Mesenchymal stem cell (in vitro differentiated cells and primary cell): ENCODE data around the gene VEGFA.

Experiments used
- DNase-seq: peaks from one replicate; pipeline ENCODE4 v3.0.0-alpha.2; 2013
- H2AFZ ChIP-seq: one replicate; pipeline ENCODE4 v1.6.1; 2013; ENCODE audit warnings: low read depth, mild to moderate bottlenecking, control low read depth, inconsistent platforms, low read length, moderate library complexity
- H2AK5ac ChIP-seq: 2 replicates; pipeline ENCODE4 v1.6.1; 2013; ENCODE audit warnings: low read length, moderate library complexity, mild to moderate bottlenecking, inconsistent platforms; ENCODE audit not compliant: severe bottlenecking
- H2BK120ac ChIP-seq: one replicate; pipeline ENCODE4 v1.6.1; 2013; ENCODE audit warnings: low read depth, mild to moderate bottlenecking, inconsistent platforms, low read length, moderate library complexity
- H2BK12ac ChIP-seq, 2 experiments: one replicate each; pipeline ENCODE4 v1.6.1; 2013; ENCODE audit warnings: inconsistent platforms in 2 of 2, low read length in 2 of 2, mild to moderate bottlenecking in 2 of 2, moderate library complexity in 2 of 2, control low read depth in 1 of 2
- H2BK15ac ChIP-seq: one replicate; pipeline ENCODE4 v1.6.1; 2013; ENCODE audit warnings: mild to moderate bottlenecking, low read depth, inconsistent platforms; ENCODE audit not compliant: poor library complexity, severe bottlenecking
- H2BK5ac ChIP-seq: 2 replicates; pipeline ENCODE4 v1.6.1; 2013; ENCODE audit warnings: low read depth, mild to moderate bottlenecking, low read length, control low read depth, inconsistent platforms; ENCODE audit not compliant: poor library complexity, severe bottlenecking
- H3K14ac ChIP-seq, 2 experiments: one replicate each; pipeline ENCODE4 v1.6.1; 2013; ENCODE audit warnings: inconsistent platforms in 2 of 2, low read length in 2 of 2, control low read depth in 1 of 2, mild to moderate bottlenecking in 1 of 2, moderate library complexity in 1 of 2
- H3K18ac ChIP-seq, 2 experiments: one replicate each; pipeline ENCODE4 v1.6.1; 2013; ENCODE audit warnings: inconsistent platforms in 2 of 2, low read length in 2 of 2, control low read depth in 1 of 2, low read depth in 1 of 2, mild to moderate bottlenecking in 1 of 2
- H3K23ac ChIP-seq, 2 experiments: one replicate each; pipeline ENCODE4 v1.6.1; 2013; ENCODE audit warnings: inconsistent platforms in 2 of 2, low read length in 2 of 2, mild to moderate bottlenecking in 2 of 2, moderate library complexity in 2 of 2, control low read depth in 1 of 2
- H3K27ac ChIP-seq: 2 replicates; pipeline ENCODE4 v1.5.1; 2013; ENCODE audit warnings: mild to moderate bottlenecking, moderate library complexity, low read length, control low read depth, inconsistent platforms; ENCODE audit not compliant: poor library complexity, severe bottlenecking
- H3K27me3 ChIP-seq, 2 experiments: 2 replicates each; pipeline versions ENCODE4 v1.6.1 to v1.7.0; 2013; ENCODE audit warnings: low read length in 2 of 2, mild to moderate bottlenecking in 2 of 2, moderate library complexity in 2 of 2, control low read depth in 1 of 2, inconsistent platforms in 1 of 2; ENCODE audit not compliant: control insufficient read depth in 1 of 2, insufficient read depth in 1 of 2
- H3K36me3 ChIP-seq, 2 experiments: 2 replicates each; pipeline versions ENCODE4 v1.6.1 to v1.7.0; 2013; ENCODE audit warnings: low read length in 2 of 2, control low read depth in 1 of 2, inconsistent platforms in 1 of 2, low read depth in 1 of 2, mild to moderate bottlenecking in 1 of 2; ENCODE audit not compliant: insufficient read depth in 2 of 2, control insufficient read depth in 1 of 2
- H3K4ac ChIP-seq, 2 experiments: one replicate each; pipeline ENCODE4 v1.6.1; 2013; ENCODE audit warnings: inconsistent platforms in 2 of 2, low read length in 2 of 2, mild to moderate bottlenecking in 2 of 2, moderate library complexity in 2 of 2, control low read depth in 1 of 2, low read depth in 1 of 2
- H3K4me1 ChIP-seq: 2 replicates; pipeline ENCODE4 v1.6.1; 2013; ENCODE audit warnings: low read depth, low read length, control low read depth; ENCODE audit not compliant: control insufficient read depth, insufficient read depth
- H3K4me2 ChIP-seq: 2 replicates; pipeline ENCODE4 v1.6.1; 2013; ENCODE audit warnings: low read length, mild to moderate bottlenecking, inconsistent platforms; ENCODE audit not compliant: poor library complexity, severe bottlenecking
- H3K4me3 ChIP-seq, 2 experiments: 2 replicates each; pipeline versions ENCODE4 v1.5.1 to v1.7.0; 2013; ENCODE audit warnings: low read length in 2 of 2, mild to moderate bottlenecking in 2 of 2, control low read depth in 1 of 2, low read depth in 1 of 2; ENCODE audit not compliant: insufficient read depth in 1 of 2
- H3K79me1 ChIP-seq: replicated peaks from 2 replicates; pipeline ENCODE4 v1.6.1; 2013; ENCODE audit warnings: mild to moderate bottlenecking, control low read depth, low read length, inconsistent platforms; ENCODE audit not compliant: poor library complexity, severe bottlenecking
- H3K9ac ChIP-seq: 2 replicates; pipeline ENCODE4 v1.7.0; 2013; ENCODE audit warnings: mild to moderate bottlenecking, low read length, moderate library complexity
- H3K9me3 ChIP-seq: 2 replicates; pipeline ENCODE4 v1.7.0; 2013; ENCODE audit warnings: mild to moderate bottlenecking, low read length; ENCODE audit not compliant: control insufficient read depth
- H4K8ac ChIP-seq: one replicate; pipeline ENCODE4 v1.6.1; 2013; ENCODE audit warnings: inconsistent platforms, mild to moderate bottlenecking, low read length, moderate library complexity
- H4K91ac ChIP-seq: one replicate; pipeline ENCODE4 v1.6.1; 2013; ENCODE audit warnings: mild to moderate bottlenecking, low read length, inconsistent platforms
- WGBS: methylation state at CpG from one replicate; pipeline ENCODE4 v1.1.7; 2013; ENCODE audit warnings: mixed read lengths; 5-methylcytosine and 5-hydroxymethylcytosine counted together

The VEGFA gene

DNA sequence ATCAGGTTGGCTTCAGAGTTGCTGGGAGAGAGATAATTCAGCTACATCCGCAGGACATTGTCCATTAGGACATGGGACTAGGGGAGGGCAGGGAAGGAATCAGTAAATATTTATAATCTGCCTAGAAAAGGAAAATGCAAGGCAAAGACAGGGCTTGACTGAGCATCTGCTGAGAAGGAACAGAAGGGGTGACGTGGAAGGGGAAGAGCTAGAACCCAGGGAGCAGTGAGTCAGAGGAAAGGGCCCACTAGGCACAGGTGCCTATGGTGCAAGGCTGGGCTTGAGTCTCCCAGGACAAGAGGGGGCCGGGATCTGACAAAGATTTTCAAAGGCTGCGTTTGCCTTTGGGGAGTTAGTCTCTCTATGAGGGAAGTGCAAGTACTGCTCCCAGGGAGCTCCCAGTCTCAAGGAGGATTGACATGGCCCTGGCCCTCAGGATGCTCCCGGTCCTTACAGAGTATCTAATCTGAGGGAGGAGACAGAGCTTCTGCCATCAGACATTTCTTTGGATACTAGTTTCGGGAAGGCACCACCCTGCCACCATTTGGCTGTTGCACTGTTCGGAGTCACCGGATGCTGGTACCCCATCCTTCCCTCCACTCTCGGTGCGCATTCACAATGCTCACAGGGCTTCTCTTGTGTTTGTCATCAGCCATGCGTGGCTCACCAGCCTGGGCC is 21.9 kb downstream of the VEGFA start:
- no peak overlapping the region for H2BK15ac ChIP-seq
- H4K91ac ChIP-seq = no peak overlapping the region
- H3K14ac ChIP-seq = no peak overlapping the region
- DNase-seq = peak; percentile 74
- H3K9ac ChIP-seq = no peak overlapping the region
- 81% methylated on average over 11 of the region's 11 CpGs for WGBS
- H3K79me1 ChIP-seq = no peaks in the 10 kb centered on the region
- no peak overlapping the region for H2AFZ ChIP-seq
- H2BK12ac ChIP-seq = peak overlapping the region in 1 of 2 experiments; percentile 49
- H3K4ac ChIP-seq = no peak overlapping the region
- H3K27ac ChIP-seq = no peak overlapping the region
- peaks cover 2 to 3% of the 10 kb centered on the region in 2 experiments for H3K36me3 ChIP-seq
- H3K4me2 ChIP-seq = no peak overlapping the region
- H3K4me3 ChIP-seq = no peak overlapping the region
- H2BK5ac ChIP-seq = no peak overlapping the region
- H3K9me3 ChIP-seq = no peaks in the 10 kb centered on the region
- H2AK5ac ChIP-seq = no peak overlapping the region
- no peaks in the 10 kb centered on the region for H3K4me1 ChIP-seq
- H3K23ac ChIP-seq = no peak overlapping the region
- no peak overlapping the region for H2BK120ac ChIP-seq
- no peaks in the 10 kb centered on the region for H3K27me3 ChIP-seq
- peak overlapping the region; percentile 40 for H4K8ac ChIP-seq
- H3K18ac ChIP-seq = no peak overlapping the region

- peak overlapping the region in 1 of 2 experiments; percentile 21 for H3K4me3 ChIP-seq
- no peak overlapping the region for H3K9ac ChIP-seq
- peaks cover under 1% of the 10 kb centered on the region for H3K4me1 ChIP-seq
- H3K9me3 ChIP-seq = no peaks in the 10 kb centered on the region
- no peak overlapping the region for H2BK120ac ChIP-seq
- no peak overlapping the region for H3K4me2 ChIP-seq
- H4K8ac ChIP-seq = no peak overlapping the region
- no peak overlapping the region for H2AK5ac ChIP-seq
- H3K14ac ChIP-seq = no peak overlapping the region
- H3K79me1 ChIP-seq = no peaks in the 10 kb centered on the region
- H4K91ac ChIP-seq = no peak overlapping the region
- peak overlapping the region; percentile 82 for H2BK15ac ChIP-seq
- H3K36me3 ChIP-seq = peaks cover 0 to 2% of the 10 kb centered on the region in 2 experiments
- DNase-seq = no peak
- H3K27me3 ChIP-seq = no peaks in the 10 kb centered on the region
- WGBS = 92% methylated on average over 5 of the region's 5 CpGs
- no peak overlapping the region for H3K4ac ChIP-seq
- H2BK5ac ChIP-seq = no peak overlapping the region
- no peak overlapping the region for H3K23ac ChIP-seq
- H3K27ac ChIP-seq = no peak overlapping the region
- no peak overlapping the region for H2AFZ ChIP-seq
- peak overlapping the region in 1 of 2 experiments; percentile 83 for H3K18ac ChIP-seq
- H2BK12ac ChIP-seq = peak overlapping the region in 1 of 2 experiments; percentile 58
These were observed 23.3 kb downstream of the VEGFA start for GRCh38 chr6:43793154-43793874.

DNA sequence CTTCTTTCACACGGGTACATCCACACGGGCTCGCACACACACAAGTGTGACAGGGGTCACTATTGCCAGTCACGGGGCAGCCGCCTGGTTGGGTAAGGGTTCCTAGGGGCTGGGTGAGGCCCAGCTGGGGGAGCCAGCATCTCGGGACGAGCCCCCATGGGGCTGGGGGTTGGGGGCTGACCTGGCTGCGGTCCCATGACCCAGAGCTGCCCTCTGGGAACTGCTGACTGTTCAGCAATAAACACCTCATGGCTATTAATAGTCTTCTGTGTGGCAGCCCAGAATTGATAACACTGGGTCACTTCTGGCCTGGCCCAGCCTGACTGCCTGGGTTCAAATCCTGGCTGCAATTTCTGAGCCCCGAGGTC is 23.8 kb downstream of the VEGFA start:
- Histone ChIP-seq H3K4ac (no peak overlapping the region), H3K4me2 (no peak overlapping the region), H3K9me3 (no peaks in the 10 kb centered on the region), H3K27me3 (no peaks in the 10 kb centered on the region), H3K79me1 (no peaks in the 10 kb centered on the region), H3K23ac (peak overlapping the region in 1 of 2 experiments; percentile 6), H2BK15ac (peak overlapping the region; percentile 82), H3K27ac (no peak overlapping the region), H2BK5ac (no peak overlapping the region), H2AK5ac (no peak overlapping the region), H3K4me1 (peaks cover 6% of the 10 kb centered on the region), H3K18ac (peak overlapping the region in 1 of 2 experiments; percentile 83), H4K8ac (no peak overlapping the region), H3K4me3 (no peak overlapping the region), H2AFZ (no peak overlapping the region), H3K9ac (no peak overlapping the region), H2BK12ac (peak overlapping the region in 1 of 2 experiments; percentile 58), H2BK120ac (no peak overlapping the region), H3K14ac (no peak overlapping the region), H3K36me3 (no peaks in the 10 kb centered on the region), H4K91ac (no peak overlapping the region)
- 85% methylated on average over 9 of the region's 9 CpGs for WGBS
- no peak for DNase-seq

DNA sequence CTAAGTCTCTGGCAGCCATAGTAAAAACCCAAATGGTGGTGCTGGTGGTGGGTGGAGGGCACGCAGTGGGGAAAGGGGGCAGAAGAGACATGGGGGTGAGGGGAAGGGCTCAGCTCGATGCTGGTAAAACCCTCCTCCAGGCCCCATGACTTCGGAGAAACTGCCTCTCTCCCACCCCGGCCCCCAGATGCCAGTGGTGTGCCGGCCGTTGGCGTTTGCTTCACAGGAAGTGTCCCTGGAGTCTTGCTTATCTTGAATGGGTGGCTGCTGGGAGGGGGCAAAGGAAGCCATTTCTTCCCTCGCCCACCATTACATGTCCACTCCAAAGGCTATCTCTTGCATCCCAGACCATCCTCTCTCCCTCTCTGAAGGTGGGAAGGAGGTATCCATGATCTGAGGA is 25.4 kb downstream of the VEGFA start:
- Histone ChIP-seq H3K27me3 (no peaks in the 10 kb centered on the region), H2BK5ac (no peak overlapping the region), H4K91ac (no peak overlapping the region), H2AK5ac (no peak overlapping the region), H3K18ac (no peak overlapping the region), H3K4me1 (peaks cover 11% of the 10 kb centered on the region), H3K4me3 (no peak overlapping the region), H3K79me1 (no peaks in the 10 kb centered on the region), H3K23ac (no peak overlapping the region), H3K27ac (no peak overlapping the region), H3K4me2 (no peak overlapping the region), H3K36me3 (no peaks in the 10 kb centered on the region), H2BK120ac (no peak overlapping the region), H4K8ac (no peak overlapping the region), H3K4ac (no peak overlapping the region), H3K14ac (peak overlapping the region in 1 of 2 experiments; percentile 74), H3K9me3 (no peaks in the 10 kb centered on the region), H3K9ac (no peak overlapping the region), H2BK15ac (no peak overlapping the region), H2BK12ac (no peak overlapping the region), H2AFZ (no peak overlapping the region)
- no peak for DNase-seq
- 94% methylated on average over 3 of the region's 8 CpGs for WGBS
